GM19025 (cell line): Measurements from ENCODE around the gene ASF1B.
"Not testable (repeated sequence)": the region's sequence is repeated elsewhere in the genome, so short reads cannot be mapped to it uniquely, and the experiment has no call there.

Experiments
- ATAC-seq: cut with Tn5 transposase; IDR thresholded peaks from one replicate; pipeline ENCODE4 v1.9.1; 2021; ENCODE audit warnings: mild to moderate bottlenecking, low read depth, moderate library complexity; ENCODE audit not compliant: unreplicated experiment

The ASF1B gene

DNA sequence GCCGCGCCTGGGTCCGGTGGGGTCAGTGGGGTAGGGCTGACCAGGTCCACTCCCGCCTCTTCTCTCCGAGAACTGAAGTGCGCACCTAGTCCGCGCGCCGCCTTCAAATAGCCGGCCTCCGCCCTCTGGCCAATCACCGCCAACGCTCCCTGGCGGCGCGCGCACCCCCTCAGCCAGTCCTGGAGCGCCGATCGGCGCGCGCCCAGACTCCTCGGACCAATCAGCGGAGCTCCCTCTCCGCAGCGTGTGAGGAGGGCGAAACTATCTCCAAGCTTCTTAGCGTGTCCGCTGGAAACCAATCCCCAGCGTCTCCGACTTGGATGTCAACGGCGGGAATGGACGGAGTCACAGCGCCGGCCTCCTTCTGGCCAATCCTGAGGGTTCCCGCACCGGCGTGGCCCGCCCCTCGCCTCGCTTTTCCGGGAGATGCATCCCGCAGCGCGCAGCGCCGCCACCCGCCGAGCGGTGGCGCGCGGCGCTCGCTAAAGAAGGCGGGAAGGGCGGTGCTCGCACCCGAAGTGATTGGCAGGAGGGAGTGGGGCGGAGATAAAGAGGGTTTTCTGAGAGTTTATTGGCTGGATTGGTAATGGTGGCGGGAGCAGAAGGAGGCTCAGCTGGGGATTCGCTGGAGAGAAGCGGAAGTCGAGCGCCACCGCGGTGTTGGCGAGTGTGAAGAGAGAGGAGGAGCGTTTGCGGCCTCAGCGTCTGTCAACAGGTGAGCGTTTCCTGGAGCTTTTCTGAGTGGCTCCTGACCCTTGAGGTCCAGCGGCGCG, at the start of gene ASF1B:
TSS of gene ASF1B (minus strand) at position 81 of the 773 bp plus-strand sequence. CDS start 133 bp downstream, outside the sequence.
- ATAC-seq, result peak; percentile 76

DNA sequence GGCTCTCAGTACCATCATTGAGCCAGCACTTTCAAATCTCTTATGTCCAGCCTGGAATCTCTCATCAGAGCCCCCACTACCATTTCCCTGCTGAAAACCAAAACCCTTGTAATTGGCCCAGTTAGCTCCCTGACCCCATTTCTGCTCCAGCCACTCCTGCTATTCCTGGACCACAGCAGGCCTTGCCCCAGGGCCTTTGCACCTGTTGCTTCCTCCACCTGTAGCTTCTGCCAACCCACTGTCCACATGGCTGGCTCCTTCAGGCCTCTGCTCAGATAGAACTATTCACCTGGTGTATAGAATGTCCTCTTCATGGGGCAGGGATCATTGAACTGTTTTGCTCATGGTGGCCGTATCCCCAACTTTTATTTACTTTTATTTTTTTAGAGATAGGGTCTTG, 49.3 kb upstream of the ASF1B start:
- ATAC-seq, result not testable (repeated sequence)

DNA sequence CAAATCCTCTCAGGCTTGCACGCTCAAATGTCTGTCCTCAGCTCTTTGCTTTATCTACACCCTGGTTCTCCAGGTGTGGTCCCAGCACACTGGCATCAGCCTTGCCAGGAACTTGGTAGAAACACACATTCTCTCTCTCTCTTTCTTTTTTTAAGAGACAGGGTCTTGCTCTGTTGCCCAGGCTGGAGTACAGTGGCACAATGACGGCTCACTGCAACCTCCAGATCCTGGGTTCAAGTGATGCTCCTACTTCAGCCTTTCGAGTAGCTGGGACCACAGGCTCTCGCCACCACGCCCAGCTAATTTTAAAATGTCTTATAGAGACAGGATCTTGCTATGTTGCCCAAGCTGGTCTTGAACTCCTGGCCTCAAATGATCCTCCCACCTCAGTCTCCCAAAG, 48.8 kb upstream of the ASF1B start:
- ATAC-seq, result no peak

- ATAC-seq, result no peak
These were observed 47.5 kb upstream of the ASF1B start for GRCh38 chr19:14183741-14184350.

GRCh38 chr19:14182476-14182875, 46.1 kb upstream of the ASF1B start:
- no peak for ATAC-seq

DNA sequence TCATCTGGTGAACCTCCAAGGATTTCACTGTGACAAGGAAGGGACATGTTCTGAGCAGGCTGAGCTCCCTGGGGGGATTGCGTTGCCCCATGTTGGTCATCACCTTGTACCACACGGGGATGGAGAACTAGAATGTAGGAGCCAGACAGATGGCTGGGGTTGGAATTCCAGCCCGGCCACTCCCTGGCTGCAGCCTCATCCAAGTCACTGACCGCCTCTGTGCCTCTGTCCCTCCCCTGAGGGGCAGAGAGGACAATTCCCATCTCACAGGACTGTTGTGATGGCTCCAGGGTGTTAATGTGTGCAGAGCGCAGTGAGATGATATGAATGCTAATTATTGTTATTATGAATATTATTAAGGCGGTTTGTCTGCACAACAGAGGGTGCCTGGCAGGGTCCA, 45.5 kb upstream of the ASF1B start:
- no peak for ATAC-seq

- not testable (repeated sequence) for ATAC-seq
These were observed 44.8 kb upstream of the ASF1B start for GRCh38 chr19:14181199-14181598.

GRCh38 chr19:14177496-14178074, 41.2 kb upstream of the ASF1B start:
- no peak for ATAC-seq

GRCh38 chr19:14175351-14175792, 39.0 kb upstream of the ASF1B start:
- no peak for ATAC-seq

DNA sequence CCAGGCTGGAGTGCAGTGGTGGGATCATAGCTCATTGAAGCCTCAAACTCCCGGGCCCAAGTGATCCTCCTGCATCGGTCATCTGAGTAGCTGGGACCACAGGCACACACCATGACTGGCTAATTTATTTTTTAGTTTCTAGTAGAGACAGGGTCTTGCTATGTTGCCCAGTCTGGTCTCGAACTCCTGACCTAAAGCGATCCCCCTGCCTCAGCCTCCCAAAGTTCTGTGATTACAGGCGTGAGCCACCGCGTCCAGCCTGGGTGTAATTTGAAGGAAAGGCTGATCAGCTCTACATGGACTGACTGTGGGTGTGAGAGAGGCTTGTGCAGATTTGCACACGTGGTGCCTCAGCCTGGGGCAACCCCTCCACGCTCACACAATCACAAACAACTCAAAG, 38.5 kb upstream of the ASF1B start:
- no peak for ATAC-seq

GRCh38 chr19:14168993-14169392, 32.6 kb upstream of the ASF1B start:
- ATAC-seq, result no peak

- ATAC-seq, result no peak
These were observed 32.0 kb upstream of the ASF1B start for GRCh38 chr19:14168259-14168972.

- no peak for ATAC-seq
These were observed 31.3 kb upstream of the ASF1B start for GRCh38 chr19:14167576-14168138.

DNA sequence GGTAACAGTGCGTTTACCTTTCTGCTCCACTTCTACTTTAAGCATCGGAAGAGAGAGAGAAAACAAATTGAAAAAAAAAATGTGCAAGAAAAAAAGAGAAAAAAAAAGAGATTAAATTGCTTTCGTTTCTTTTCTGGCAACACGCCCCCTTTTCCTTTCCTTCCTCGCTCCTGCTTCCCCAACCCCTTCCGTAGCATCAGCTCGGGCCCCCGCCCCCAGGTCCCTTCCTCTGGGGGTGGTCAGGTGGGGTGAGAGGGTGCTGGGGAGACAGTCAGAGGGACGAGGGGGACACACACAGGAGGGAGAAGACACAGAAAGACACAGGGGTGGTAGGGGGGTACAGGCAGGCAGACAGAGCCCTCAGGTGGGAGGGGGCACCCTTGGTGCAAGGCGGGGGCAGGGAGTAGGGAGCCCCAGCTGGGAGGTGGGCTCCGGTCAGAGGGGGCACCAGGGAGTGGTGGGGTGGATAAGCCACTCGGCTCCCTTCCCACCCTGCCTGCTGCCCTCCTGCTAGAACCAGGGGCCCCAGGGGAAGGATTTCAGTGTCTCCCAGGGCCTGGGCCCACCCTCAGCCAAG, 30.7 kb upstream of the ASF1B start:
- ATAC-seq, result no peak

- ATAC-seq, result no peak
These were observed 29.8 kb upstream of the ASF1B start for GRCh38 chr19:14165990-14166830.

- ATAC-seq, result no peak
These were observed 28.5 kb upstream of the ASF1B start for GRCh38 chr19:14164724-14165493.

GRCh38 chr19:14164082-14164481, 27.7 kb upstream of the ASF1B start:
- no peak for ATAC-seq

DNA sequence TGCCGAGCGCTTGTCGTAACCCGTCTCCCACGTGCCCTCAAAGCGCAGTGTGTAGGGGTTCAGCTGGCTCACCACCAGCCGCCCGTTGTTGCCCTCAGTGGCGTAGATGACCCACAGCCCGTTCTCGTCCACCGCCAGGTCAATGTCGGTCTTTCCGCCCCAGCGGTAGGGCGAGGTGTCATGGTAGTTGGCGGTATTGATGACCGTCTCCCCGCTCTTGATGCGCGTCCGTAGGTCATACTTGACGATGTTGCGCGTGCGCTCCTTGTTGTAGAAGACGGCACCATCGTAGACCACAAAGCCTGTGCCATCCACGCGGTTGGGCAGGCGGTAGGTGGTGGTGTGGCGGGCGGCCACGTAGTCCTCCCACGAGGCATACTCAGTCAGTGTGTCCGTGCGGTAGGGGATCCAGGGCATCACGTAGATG, 26.5 kb upstream of the ASF1B start:
- ATAC-seq, result no peak

DNA sequence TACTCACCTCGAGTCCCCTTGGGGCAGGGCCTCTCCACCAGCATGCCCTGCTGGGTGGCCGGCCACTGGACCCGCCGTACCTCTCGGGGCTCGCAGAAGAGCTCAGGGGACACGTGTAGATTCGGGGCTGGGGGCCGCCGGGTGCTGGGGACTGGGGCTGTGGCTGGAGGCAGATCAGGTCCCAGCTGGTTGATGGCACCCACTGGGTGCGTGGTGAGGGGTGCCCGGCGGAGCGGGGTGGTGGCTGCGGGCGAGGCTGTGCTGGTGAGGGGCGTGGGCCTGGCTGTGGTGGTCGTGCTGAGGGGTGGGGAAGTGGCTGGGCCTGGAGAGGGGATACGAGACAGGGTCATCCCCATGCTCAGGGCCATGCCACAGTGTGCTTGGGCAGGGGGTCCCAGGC, 24.9 kb upstream of the ASF1B start:
- ATAC-seq, result no peak
